Activated T-cell treated with anti-CD3 and anti-CD28 coated beads, Interleukin-2, amount 50 U/mL, for 48 hours (primary cell): ENCODE measurements around the gene TRAF1.
A peak's percentile ranks its signal among the peaks of the same experiment; 100 is the strongest.
"Not testable (repeated sequence)": the region's sequence is repeated elsewhere in the genome, so short reads cannot be mapped to it uniquely, and the experiment has no call there.

Experiments
- DNase-seq, 2 experiments: peaks; one replicate each; pipeline ENCODE4 v3.0.0-alpha.2; 2020

TRAF1 gene, protein sequence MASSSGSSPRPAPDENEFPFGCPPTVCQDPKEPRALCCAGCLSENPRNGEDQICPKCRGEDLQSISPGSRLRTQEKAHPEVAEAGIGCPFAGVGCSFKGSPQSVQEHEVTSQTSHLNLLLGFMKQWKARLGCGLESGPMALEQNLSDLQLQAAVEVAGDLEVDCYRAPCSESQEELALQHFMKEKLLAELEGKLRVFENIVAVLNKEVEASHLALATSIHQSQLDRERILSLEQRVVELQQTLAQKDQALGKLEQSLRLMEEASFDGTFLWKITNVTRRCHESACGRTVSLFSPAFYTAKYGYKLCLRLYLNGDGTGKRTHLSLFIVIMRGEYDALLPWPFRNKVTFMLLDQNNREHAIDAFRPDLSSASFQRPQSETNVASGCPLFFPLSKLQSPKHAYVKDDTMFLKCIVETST

DNA sequence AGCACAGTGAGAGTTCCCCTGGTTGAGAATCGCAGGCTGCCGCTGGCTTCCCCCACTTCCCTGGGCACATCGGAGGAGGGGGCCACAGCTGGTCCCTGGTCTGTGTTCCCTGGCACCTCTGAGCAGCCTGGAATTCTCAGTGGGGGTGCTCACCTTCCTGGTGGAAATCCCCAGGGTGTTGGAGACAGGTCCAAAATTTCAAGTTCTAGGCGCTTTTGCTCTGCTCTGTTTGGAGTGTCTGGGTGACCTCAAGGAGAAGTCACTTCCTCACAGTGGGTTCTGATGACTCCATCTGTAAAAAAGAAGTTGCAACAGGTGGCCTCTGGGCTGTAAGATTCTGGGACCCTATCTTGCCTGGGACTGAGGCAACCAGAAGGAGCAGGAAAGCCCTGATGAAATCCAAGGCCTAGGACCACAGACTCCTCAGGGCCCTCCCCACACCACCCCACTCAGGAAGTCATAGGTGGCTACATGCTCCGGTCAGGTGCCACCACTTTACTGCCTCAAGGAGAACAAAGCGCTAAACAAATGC, at the start of gene TRAF1:
TRAF1 (minus strand) TSS at position 400 of the 532 bp plus-strand sequence. CDS start 721 bp downstream, outside the sequence.
- peak in 1 of 2 experiments; percentile 74 for DNase-seq

DNA sequence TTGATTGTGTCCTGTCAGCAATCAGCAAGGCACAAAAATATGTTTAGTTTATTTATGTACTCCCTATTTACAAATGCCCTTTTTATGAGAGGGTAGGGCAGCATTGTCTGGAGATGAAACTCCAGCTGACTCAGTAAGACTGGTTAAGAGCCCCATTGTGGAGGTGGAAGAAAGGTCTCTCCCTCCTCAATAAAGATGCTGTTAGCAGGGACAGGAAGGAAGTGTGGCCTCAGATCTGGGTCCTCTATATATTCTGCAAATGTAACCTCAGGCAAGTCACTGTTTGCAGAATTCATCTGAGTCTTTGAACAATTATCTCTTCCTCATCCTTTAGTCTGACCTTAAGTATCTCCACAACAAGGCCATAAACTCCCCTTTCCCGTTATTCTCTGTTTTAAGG, 48.3 kb upstream of the TRAF1 start:
- no peak for DNase-seq

DNA sequence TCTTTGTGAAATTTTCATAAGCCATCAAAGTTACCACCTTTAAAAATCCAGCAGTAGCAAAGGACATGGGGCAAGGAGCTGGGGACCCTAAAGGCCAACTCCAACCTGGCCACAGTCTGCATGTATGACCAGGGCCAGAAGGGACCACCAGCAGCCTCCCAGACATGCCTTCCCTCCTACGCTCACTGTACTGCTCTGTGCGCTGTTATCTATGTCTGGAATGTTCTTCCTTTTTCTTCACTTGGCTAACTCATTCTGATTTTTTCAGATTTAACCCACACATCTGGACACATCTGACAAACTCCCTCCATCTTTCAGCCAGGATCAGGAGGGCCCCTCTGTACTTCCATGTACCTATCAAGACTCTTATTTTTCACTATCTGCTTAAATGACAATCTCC, 47.6 kb upstream of the TRAF1 start:
- DNase-seq, result no peak

DNA sequence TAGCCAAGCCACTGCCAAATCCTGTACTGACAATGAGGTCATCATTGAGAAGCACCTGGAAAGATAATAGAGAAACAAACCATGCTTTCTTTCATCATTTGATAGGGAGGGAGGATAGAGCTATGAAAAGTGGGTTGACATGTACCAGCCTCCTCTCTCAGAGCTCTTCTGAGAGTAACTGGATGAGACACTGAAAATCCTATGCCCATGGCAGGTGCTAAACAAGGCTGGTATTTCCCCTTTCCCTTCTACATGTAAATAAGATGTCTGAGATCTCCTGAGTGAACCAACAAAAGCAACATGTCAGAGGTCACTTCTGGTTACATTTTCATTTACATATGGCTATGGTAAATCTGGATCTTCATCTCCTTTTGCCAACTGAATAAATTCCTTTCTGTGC, 45.3 kb upstream of the TRAF1 start:
- DNase-seq, result no peak

DNA sequence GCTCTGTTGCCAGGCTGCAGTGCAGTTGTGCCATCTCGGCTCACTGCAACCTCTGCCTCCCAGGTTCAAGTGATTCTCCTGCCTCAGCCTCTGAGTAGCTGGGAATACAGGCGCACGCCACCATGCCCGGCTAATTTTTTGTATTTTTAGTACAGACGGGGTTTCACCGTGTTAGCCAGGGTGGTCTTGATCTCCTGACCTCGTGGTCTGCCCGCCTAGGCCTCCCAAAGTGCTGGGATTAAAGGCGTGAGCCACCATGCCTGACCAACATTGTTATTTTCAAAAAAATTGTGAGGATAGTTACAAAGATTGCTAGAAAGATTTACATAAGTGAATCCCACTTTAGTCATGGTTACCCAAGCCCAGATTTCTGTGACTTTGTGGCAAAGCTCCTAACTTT, 44.9 kb upstream of the TRAF1 start:
- not testable (repeated sequence) for DNase-seq

DNA sequence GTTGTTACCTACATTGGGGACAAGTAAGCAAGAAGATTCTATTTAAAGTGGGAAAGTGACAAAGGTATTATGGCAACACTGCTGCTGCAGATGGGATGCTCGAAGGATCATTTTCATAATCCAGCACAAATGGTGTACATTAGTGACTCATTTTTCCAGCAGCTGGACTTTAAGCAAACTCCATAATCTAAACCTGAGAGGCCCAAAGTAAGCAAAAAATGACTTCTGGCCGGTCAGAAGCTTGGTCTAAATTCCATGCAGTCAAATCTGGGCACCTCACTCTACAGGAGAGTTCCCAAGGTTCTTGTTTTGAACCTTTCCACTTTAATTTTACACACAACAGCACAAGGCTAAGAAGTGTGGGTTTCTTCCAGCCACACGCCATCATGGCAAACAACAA, 43.6 kb upstream of the TRAF1 start:
- DNase-seq, result no peak

DNA sequence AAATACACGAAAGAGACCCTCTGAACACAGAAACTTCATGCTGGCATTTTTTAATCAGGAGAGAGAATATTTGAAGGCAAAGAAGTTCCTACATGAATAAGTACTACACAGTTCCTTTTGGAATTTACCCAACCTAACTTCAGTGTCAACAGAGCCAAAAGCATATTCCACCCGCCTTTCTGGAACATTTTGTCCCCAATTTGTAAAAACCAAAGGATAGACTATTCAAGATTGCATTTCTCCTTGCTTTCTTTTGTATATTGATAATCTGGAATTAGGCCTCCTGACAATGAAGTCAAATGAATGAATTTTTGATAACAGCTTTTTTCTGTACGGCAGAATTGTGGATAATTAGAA, 39.4 kb upstream of the TRAF1 start:
- no peak for DNase-seq

DNA sequence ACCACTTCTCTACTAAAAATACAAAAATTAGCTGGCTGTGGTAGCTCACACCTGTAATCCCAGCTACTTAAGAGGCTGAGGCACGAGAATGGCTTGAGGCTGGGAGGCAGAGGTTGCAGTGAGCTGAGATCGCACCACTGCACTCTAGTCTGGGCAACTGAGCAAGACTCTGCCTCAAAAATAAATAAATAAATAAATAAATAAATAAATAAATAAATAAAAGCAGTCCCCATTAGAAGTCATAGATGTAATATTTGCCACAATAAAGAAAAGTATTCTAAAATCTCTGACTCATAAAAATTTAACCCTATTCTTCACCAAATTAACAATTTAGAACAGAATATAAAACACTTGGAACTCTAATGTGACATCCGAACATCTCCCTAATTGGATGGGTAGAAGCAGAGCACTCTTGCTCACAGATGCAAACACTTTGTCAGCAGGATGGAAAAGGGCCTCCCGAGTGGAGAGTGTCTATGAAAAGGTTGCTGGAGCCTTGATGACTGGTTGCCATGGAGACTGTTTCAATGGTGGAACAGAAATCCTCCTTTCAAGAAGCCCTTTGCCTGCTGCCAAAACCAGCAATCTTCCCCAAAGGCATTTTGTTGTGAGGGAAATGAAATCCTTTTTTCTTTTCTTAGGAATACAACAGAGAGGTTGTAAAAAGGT, 38.9 kb upstream of the TRAF1 start:
- DNase-seq, result no peak

DNA sequence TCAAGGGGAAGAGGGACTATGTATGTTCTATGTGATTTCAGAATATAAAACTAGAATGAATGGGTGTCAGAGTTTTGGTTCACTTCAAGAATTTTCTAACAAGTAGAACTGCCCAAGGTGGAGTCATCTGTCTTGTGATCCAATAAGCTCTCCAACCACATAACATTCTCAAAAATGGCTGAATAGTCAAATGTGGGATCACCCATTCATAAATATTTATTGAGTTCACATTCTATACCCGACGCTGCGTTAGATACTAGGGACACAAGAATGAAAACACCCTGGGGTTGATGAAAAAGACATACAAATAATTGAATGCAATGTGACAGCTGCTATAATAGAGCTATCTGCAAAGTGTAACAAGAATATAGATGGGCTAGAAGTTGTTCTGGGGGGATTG, 35.3 kb upstream of the TRAF1 start:
- DNase-seq, result no peak

DNA sequence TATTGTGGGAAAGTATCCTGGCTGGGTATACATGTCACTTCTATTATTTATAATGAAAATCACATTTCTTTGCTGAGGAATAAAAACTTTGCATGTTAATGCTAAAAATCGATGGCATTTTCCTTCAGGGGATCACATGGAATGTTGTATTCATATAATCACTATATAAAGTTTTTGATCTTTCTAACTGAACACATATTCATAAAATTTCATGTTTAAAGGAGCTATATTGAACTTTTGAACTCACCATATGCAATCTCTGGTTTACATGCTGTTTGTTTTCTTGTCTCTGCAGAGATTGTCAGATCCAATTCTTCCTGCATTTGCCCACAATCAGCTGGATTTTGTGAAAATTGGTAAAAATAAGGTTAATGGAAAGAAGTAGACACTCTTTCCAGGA, 33.4 kb upstream of the TRAF1 start:
- DNase-seq, result no peak

DNA sequence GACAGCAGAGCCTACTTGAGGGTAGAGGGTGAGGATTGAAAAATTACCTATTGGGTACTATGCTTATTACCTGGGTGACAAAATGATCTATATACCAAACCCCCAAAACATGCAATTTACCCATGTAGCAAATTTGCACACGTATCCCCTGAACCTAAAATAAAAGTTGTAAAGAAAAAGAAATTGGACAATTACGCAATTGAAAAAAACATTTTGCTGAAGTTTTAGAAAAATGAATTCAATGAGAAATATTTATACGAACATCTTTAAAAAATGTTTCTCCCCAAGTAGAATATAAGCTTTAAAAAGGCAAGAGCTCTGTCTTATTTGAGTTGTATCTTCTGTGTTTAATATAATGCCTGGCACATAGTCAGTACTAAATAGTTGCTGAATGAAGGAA, 30.3 kb upstream of the TRAF1 start:
- DNase-seq, result no peak

DNA sequence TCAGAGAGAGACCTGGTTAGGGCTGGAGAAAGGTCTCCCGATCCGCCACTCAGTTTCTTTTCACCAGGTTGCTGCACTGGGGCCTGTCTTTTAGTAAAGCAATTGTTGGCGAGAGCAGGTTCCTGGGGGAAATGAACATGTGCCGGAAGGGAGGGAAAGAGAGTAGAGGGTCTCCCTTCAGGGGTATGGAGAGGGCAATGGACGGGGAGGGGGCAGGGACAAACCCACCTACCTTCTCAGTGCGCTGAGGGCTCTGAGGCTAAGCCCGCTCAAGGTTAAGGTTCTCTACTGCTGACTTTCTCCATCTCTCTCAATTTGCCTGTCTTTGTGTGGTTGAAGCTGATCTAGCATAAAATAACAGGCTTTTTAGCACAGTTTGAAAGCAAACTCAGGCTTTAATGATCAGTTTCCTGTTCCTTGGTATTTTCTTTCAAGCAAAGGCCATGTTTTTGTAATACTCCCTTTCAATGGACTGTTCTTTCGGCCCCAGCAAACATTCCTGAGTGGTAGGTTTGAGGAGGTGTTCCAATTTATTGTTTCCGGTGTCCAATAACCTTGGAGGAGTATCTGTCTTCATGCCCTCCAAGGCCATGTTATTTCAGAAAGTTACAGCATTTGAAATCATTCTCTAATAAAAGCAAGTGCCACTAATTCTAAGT, 25.5 kb upstream of the TRAF1 start:
- no peak for DNase-seq

DNA sequence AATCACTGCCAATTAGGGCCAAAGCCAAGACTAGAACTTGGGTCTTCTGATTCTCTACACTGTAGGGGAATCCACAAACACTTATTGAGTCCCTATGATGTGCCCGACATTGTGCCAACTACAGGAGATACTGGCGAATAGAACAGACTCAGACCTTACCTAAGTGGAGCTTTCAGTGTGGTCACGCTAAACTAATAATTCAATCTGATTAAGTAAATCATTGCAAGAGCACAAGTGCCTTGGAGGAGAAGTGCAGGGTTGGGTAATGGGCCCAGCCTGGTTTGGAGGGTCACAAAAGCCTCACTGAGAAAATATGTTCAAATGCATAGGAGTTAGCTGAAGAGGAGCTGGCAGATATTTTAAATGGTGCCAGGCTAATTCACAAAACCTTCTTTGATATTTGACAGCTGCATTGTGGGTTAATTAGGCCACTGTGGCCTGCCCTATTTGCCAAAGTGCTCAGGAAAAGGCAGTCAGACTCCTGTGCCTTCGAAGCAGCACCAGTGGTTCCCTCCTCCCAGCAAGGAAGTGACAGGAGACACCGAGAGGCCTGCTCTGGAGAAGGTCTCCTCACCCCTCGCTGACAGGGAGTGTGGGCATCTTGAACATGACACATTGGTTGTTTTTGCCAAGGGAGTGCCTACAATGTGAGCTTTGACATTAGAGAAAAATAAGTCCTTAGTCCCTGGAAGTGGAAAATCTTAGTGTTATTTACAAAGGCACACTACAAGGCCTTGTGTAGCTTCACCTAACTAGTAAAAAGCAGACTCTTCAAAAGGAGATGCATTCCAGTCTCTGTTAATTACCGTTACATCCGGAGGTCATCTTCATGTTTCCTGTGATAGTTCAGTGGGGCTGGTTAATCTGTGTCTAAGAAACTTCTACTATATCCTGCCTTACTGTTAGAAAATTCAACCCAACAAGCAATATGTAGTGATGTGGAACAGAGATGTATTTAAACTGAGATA, 24.1 kb upstream of the TRAF1 start:
- no peak for DNase-seq

DNA sequence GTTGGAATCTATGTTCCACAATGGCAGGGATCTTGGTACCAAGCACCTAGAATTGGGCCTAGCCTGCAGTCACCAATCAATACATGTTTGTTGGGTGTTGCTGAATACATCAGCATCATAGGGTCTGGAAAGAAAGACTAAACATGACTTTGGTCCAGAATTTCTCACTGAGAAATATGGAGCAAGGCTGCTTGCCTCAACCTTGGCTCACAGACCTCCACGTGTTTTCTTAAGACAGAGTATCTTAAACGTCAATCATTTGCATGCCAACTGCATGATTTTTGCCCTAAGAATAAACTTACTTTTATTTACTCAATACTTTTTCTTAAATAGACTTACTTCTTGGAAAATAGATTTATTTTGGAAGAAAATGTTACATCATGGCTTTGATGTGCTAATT, 22.7 kb upstream of the TRAF1 start:
- no peak for DNase-seq

DNA sequence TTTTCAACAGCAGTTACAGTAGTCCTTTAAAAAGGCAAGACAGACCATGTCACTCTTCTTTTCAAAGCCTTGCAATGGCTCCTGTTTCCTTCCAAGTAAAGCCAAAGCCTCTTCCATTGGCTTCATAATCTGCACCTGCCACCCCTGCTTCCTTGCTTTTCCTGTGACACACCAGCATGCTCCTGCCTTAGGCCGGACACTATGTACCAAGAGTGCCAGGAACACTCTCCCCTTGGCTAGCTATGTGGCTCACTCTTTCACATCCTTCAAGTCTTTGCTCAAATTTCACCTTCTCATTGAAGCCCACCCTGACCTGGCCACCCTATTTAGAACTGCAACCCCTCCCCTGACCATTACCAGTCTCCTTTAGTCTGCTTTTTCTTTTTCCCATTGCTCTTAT, 22.2 kb upstream of the TRAF1 start:
- DNase-seq, result no peak

DNA sequence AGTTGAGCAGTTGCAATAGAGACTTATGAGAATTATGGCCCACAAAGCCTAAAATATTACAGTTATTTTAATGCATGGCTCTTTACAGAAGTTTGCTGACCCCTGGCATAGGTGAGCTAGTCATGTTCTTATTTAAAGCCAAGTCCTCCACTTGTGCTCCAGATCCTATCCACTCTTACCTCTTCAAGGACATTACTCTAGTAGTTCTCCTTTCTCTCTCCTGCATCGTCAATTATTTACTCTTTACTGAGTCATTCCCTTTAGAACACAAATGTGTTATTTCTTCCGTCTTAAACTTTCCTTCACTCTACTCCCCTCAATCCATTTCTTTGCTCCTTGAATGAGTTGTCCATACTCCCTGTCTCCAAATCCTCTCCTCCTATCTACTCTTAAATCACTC, 20.6 kb upstream of the TRAF1 start:
- DNase-seq, result no peak

DNA sequence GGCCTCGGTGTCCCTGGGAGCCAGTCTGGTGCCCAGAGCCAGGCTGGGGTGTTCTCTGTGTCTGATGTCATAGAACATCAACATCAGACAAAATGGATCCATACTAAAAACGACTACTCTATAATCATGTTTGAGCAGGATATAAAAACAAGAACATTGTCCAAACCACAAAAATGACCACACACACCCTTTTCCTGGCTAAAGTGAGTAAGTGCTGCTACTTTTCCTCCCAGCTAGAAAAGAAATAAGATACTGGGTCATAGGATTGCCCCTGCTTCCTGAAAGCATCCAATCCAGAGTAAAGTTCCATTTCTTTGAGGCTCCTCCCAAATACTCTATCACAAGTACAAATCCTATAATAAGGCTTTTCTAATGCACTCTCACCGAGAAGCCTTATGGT, 19.7 kb upstream of the TRAF1 start:
- DNase-seq, result no peak

DNA sequence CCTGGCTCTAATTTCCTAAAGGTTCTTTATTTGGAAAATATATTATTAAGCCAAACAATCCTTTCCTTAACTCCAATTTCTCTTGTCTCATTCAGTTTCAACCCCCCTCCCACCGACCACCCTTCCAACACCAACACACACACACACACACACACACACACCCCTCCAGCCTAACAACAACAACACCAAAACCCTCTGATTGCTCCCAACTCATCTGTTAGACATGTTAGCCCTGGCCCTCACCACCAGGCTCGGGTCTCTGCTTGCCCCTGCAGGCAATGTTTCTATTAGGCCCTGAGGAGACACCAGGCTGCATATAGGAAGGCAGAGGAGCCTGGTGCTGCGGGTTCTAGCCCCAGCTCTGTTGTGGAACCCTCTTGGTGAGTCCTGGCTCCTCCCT, 18.4 kb upstream of the TRAF1 start:
- DNase-seq, result no peak

DNA sequence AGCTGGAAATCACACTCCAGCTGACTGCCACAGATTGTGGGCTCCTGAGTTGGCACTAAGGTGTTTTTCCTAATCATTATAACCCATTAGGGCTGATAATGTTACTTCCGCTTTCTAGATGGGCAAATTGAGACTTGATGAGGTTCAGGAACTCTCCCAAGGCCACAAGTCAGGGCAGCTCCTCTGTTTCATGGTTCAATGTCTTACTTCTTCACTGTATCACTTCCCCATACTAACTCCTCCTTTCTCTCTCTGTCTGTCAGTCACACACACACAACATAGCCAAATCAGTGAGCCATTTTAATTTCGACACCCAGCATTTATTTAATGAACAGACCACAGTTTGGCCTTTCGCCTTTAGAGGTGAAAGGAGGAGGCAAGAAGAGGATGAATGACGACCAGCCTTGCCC, 17.8 kb upstream of the TRAF1 start:
- DNase-seq, result no peak

DNA sequence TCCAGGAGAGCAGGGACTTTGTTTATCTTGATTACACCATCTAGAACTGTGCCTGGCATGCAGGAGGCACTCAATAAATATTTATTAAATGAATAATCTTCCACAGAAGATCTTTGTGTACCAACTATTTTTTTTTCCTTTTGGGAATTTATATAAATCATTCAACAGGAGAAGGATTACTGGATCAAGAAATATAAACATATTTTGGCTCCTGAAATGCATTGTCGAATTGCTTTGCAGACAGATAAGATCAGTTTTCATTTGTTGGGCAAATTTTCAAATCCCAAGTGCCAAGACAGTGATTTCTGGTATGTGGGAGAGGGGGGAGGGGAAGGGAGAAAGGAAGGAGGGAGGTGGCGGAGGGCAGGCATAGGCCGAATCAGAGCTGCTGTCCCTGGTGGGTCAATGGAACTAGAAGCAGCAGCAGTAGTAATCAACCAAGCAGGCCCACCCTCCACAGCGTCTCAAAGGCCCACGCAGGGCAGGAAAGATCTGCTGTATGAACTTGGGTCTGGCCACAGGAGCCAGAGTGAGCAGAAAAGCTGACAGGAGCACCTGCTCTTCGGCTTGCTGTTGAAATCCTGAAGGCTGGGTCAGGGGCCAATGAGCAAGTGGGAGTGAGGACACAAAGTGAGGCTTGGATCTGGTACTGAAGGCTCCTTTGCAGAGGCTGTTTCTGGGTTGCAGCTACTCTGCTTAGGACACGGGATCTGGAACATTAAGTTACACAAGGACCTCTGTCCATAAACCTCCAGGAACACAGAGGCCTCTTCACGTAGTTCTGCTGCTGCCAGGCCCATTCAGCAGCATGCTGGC, 15.8 kb upstream of the TRAF1 start:
- DNase-seq, result no peak

DNA sequence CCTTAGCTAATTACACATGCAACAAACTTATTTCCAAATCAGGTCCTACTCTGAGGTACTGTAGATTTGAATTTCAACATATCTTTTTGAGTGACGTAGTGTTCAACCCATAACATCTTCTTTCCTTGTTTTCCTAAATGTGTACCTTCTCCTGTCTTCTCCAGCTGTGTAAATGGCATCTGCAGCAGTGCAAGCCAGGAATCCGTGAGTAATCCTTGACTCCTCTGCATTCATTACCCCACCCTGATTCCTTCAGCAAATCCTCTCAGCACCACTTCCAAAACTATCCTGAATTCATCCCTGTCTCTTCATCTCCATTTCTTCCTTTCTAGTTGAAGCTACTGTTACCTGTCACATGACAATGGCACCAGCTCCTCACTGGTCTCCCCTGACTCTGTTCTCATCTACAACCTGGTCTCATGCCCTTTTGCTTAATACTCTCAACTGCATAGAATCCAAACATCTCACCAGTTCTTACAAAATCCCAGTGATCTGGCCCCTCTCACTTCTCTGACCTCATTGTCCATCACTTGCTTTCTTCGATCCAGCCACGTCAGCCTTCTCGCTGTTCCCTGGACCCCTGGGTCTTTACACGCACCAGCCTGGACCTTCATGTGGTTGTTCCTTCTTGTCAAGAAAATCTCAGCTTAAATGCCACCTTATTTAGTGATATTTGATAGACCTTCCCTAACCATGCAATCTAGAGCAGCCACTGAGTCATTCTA, 14.6 kb upstream of the TRAF1 start:
- DNase-seq, result no peak
